SK-N-SH (cell line): ENCODE measurements around the gene FADS3. TPM values are rescaled to one million over a fixed set of nuclear protein-coding genes. Genes with fewer than 3 reads are reported as not detected.

ENCODE experiments used
- CTCF ChIA-PET: fragments of 300-600, 350-600 bp; formaldehyde crosslinking; extraction: SDS; loops from one replicate; lab custom pipeline; 2021; lab: Yijun Ruan, JAX
- POLR2A ChIA-PET: fragments of 350-600 bp; sonication (Branson Sonifier 250); formaldehyde crosslinking; extraction: SDS; loops from one replicate; lab custom pipeline; 2020; ENCODE audit warnings: antibody characterized with exemption, inconsistent platforms; lab: Yijun Ruan, JAX
- DNase-seq: peaks from one replicate; pipeline ENCODE4 v3.0.0; 2012
- H2AFZ ChIP-seq: fragments of 200-600 bp; sonication (generic); 2 replicates; pipeline ENCODE4 v1.8.1; 2016; ENCODE audit warnings: antibody characterized with exemption, mild to moderate bottlenecking, low read depth
- H3F3A ChIP-seq: fragments of 200-600 bp; sonication (generic); replicated peaks from 2 replicates; pipeline ENCODE3; 2016; ENCODE audit warnings: antibody characterized with exemption, mild to moderate bottlenecking; ENCODE audit not compliant: insufficient read depth
- H3K27ac ChIP-seq, 2 experiments: fragments of 200-500 bp in 1 of 2; fragments of 200-600 bp in 1 of 2; sonication (Bioruptor generic) in 1 of 2; sonication (generic), shearing (Covaris generic) in 1 of 2; 2 replicates each; pipeline versions ENCODE4 v1.5.1 to v1.6.1; 2014 to 2016; ENCODE audit warnings: low read depth in 2 of 2, inconsistent platforms in 1 of 2, low read length in 1 of 2, mild to moderate bottlenecking in 1 of 2, mixed read lengths in 1 of 2
- H3K27me3 ChIP-seq: fragments of 200-600 bp; sonication (generic), shearing (Covaris generic); 2 replicates; pipeline ENCODE4 v1.6.1; 2016; ENCODE audit warnings: mixed run types; ENCODE audit not compliant: insufficient read depth
- H3K36me3 ChIP-seq, 2 experiments: fragments of 200-500 bp in 1 of 2; fragments of 200-600 bp in 1 of 2; sonication (Bioruptor generic) in 1 of 2; sonication (generic) in 1 of 2; replicated peaks in 1 of 2; 2 replicates each; pipeline versions ENCODE3 to v1.5.1; 2014 to 2016; ENCODE audit warnings: low read length in 1 of 2, mild to moderate bottlenecking in 1 of 2; ENCODE audit not compliant: insufficient read depth in 2 of 2, control insufficient read depth in 1 of 2
- H3K4me1 ChIP-seq, 2 experiments: fragments of 200-500 bp in 1 of 2; fragments of 200-600 bp in 1 of 2; sonication (Bioruptor generic) in 1 of 2; sonication (generic), shearing (Covaris generic) in 1 of 2; 2 replicates each; pipeline versions ENCODE4 v1.5.1 to v1.6.1; 2014 to 2016; ENCODE audit warnings: low read depth in 1 of 2, low read length in 1 of 2, mixed run types in 1 of 2; ENCODE audit not compliant: insufficient read depth in 2 of 2, control insufficient read depth in 1 of 2
- H3K4me2 ChIP-seq: fragments of 200-600 bp; sonication (generic), shearing (Covaris generic); 2 replicates; pipeline ENCODE4 v1.6.1; 2017; ENCODE audit warnings: mixed run types
- H3K4me3 ChIP-seq, 2 experiments: fragments of 200-500 bp in 1 of 2; fragments of 200-600 bp in 1 of 2; sonication (Bioruptor generic) in 1 of 2; sonication (generic), shearing (Covaris generic) in 1 of 2; 2 replicates each; pipeline versions ENCODE4 v1.5.1 to v1.8.1; 2014 to 2016; ENCODE audit warnings: low read depth in 2 of 2, inconsistent platforms in 1 of 2, low read length in 1 of 2, mild to moderate bottlenecking in 1 of 2, mixed read lengths in 1 of 2, moderate library complexity in 1 of 2
- H3K79me2 ChIP-seq: fragments of 200-600 bp; sonication (generic); 2 replicates; pipeline ENCODE4 v1.8.1; 2017; ENCODE audit warnings: mild to moderate bottlenecking; ENCODE audit not compliant: insufficient read depth
- H3K9ac ChIP-seq: fragments of 200-600 bp; sonication (generic); 2 replicates; pipeline ENCODE4 v1.6.1; 2017; ENCODE audit warnings: mixed run types
- H3K9me2 ChIP-seq: fragments of 200-600 bp; sonication (generic); 2 replicates; pipeline ENCODE4 v1.6.1; 2017; ENCODE audit warnings: mixed run types
- H3K9me3 ChIP-seq: fragments of 200-600 bp; sonication (generic); 2 replicates; pipeline ENCODE4 v1.6.1; 2017; ENCODE audit warnings: mixed run types, mild to moderate bottlenecking, moderate library complexity
- H4K20me1 ChIP-seq: fragments of 200-600 bp; sonication (generic); 2 replicates; pipeline ENCODE4 v1.6.1; 2017; ENCODE audit warnings: mild to moderate bottlenecking, mixed run types; ENCODE audit not compliant: insufficient read depth
- FOSL2 ChIP-seq: IDR thresholded peaks from 2 replicates; pipeline ENCODE4 v1.4.0; 2012; ENCODE audit warnings: low read depth, mild to moderate bottlenecking, moderate library complexity, borderline replicate concordance
- FOXM1 ChIP-seq: IDR thresholded peaks from 2 replicates; pipeline ENCODE4 v1.4.0; 2012; ENCODE audit warnings: low read depth, mild to moderate bottlenecking
- GABPA ChIP-seq: IDR thresholded peaks from 2 replicates; pipeline ENCODE4 v1.4.0; 2012; ENCODE audit warnings: low read depth, mild to moderate bottlenecking
- JUND ChIP-seq: IDR thresholded peaks from 2 replicates; pipeline ENCODE4 v1.4.0; 2012
- MXI1 ChIP-seq: IDR thresholded peaks from 2 replicates; pipeline ENCODE4 v1.6.1; 2012; ENCODE audit warnings: mild to moderate bottlenecking, low read depth, low read length, improper control_type of control experiment
- NRF1 ChIP-seq: IDR thresholded peaks from 2 replicates; pipeline ENCODE4 v1.6.1; 2012; ENCODE audit warnings: low read depth, mild to moderate bottlenecking, low read length
- POLR2AphosphoS5 ChIP-seq: IDR thresholded peaks from 2 replicates; pipeline ENCODE4 v1.6.1; 2012; ENCODE audit warnings: low read depth, low read length
- RAD21 ChIP-seq: IDR thresholded peaks from 2 replicates; pipeline ENCODE4 v1.6.1; 2012; ENCODE audit warnings: mild to moderate bottlenecking, low read length
- RFX5 ChIP-seq: IDR thresholded peaks from 2 replicates; pipeline ENCODE4 v1.6.1; 2012; ENCODE audit warnings: mild to moderate bottlenecking, improper control_type of control experiment, low read length
- RXRA ChIP-seq: IDR thresholded peaks from 2 replicates; pipeline ENCODE4 v1.4.0; 2012; ENCODE audit warnings: low read depth, mild to moderate bottlenecking, borderline replicate concordance
- SMC3 ChIP-seq: IDR thresholded peaks from 2 replicates; pipeline ENCODE4 v1.6.1; 2012; ENCODE audit warnings: low read depth, low read length, improper control_type of control experiment
- TAF1 ChIP-seq: IDR thresholded peaks from 2 replicates; pipeline ENCODE4 v1.6.1; 2012; ENCODE audit warnings: low read depth, mild to moderate bottlenecking, low read length, moderate library complexity, borderline replicate concordance
- WGBS: methylation state at CpG from one replicate; pipeline ENCODE4 v1.1.6; 2017; ENCODE audit warnings: low lambda C conversion rate; 5-methylcytosine and 5-hydroxymethylcytosine counted together
- polyA plus RNA-seq, 3 experiments: library from polyadenylated mRNA; depleted of rRNA; stranded (reverse); fragments of >200 nt; gene quantifications; 2 replicates each; pipeline ENCODE4 v1.2.3, GENCODE V29; 2012
- TF ChIP-seq, protein P1 (sequence below): fragments of 150-350 bp; IDR thresholded peaks from 2 replicates; pipeline ENCODE4 v1.6.1; 2016; ENCODE audit warnings: mild to moderate bottlenecking, low read depth, low read length
- TF ChIP-seq, protein P2 (sequence below): IDR thresholded peaks from 2 replicates; pipeline ENCODE4; 2012
- TF ChIP-seq, protein P3 (sequence below): fragments of 150-350 bp; IDR thresholded peaks from 2 replicates; pipeline ENCODE4 v1.6.1; 2017; ENCODE audit warnings: antibody characterized with exemption, low read length, low read depth, borderline replicate concordance
- TF ChIP-seq, protein P4 (sequence below): IDR thresholded peaks from 2 replicates; pipeline ENCODE4 v1.4.0; 2012; ENCODE audit warnings: low read depth
- TF ChIP-seq, protein P5 (sequence below): fragments of 200-600 bp; sonication (generic); IDR thresholded peaks from 2 replicates; pipeline ENCODE4 v1.6.1; 2017; ENCODE audit warnings: antibody characterized with exemption, mild to moderate bottlenecking, moderate library complexity

The FADS3 gene
- polyA plus RNA-seq, 1 of the 3 experiments (the other 2 are of a cell fraction) = 93.3 TPM

DNA sequence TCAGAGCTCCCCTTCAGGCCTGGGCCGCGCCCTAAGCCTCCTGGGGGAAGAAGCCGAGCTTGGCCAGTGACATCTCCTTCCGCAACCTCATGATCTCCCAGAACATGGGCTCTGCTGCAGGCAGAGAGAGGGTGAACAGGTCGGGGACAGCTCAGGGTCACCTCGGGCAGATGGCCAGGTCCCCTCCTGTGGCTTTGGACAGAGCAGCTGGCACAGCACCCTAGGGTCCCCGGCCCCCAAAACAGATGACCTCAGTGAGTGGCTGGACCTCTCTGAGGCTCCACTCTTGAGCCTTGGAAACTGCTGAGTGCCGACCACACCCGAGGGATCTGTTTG, 6.9 kb upstream of the FADS3 start:
- 17% methylated on average over 2 of the region's 9 CpGs for WGBS
- TF ChIP-seq, protein P1, sequence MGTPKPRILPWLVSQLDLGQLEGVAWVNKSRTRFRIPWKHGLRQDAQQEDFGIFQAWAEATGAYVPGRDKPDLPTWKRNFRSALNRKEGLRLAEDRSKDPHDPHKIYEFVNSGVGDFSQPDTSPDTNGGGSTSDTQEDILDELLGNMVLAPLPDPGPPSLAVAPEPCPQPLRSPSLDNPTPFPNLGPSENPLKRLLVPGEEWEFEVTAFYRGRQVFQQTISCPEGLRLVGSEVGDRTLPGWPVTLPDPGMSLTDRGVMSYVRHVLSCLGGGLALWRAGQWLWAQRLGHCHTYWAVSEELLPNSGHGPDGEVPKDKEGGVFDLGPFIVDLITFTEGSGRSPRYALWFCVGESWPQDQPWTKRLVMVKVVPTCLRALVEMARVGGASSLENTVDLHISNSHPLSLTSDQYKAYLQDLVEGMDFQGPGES = no peak
- TF ChIP-seq POLR2AphosphoS5 = no peak
- TF ChIP-seq, protein P2, sequence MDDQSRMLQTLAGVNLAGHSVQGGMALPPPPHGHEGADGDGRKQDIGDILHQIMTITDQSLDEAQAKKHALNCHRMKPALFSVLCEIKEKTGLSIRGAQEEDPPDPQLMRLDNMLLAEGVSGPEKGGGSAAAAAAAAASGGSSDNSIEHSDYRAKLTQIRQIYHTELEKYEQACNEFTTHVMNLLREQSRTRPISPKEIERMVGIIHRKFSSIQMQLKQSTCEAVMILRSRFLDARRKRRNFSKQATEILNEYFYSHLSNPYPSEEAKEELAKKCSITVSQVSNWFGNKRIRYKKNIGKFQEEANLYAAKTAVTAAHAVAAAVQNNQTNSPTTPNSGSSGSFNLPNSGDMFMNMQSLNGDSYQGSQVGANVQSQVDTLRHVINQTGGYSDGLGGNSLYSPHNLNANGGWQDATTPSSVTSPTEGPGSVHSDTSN = no peak
- no peak for TF ChIP-seq FOXM1
- no peak for TF ChIP-seq MXI1
- TF ChIP-seq GABPA = no peak
- no peak for TF ChIP-seq TAF1
- no peak for TF ChIP-seq NRF1
- no peak for TF ChIP-seq FOSL2
- TF ChIP-seq RXRA = no peak
- TF ChIP-seq, protein P3, sequence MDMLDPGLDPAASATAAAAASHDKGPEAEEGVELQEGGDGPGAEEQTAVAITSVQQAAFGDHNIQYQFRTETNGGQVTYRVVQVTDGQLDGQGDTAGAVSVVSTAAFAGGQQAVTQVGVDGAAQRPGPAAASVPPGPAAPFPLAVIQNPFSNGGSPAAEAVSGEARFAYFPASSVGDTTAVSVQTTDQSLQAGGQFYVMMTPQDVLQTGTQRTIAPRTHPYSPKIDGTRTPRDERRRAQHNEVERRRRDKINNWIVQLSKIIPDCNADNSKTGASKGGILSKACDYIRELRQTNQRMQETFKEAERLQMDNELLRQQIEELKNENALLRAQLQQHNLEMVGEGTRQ = no peak
- no peak for TF ChIP-seq JUND
- Histone ChIP-seq H3K9me3 (no peaks in the 10 kb centered on the region), H3F3A (peaks cover 15% of the 10 kb centered on the region), H2AFZ (no peak overlapping the region), H3K27ac (no peak overlapping the region), H3K4me3 (no peak overlapping the region), H4K20me1 (no peaks in the 10 kb centered on the region), H3K4me1 (no peaks in the 10 kb centered on the region), H3K4me2 (no peak overlapping the region), H3K9ac (no peak overlapping the region), H3K79me2 (no peaks in the 10 kb centered on the region), H3K27me3 (no peaks in the 10 kb centered on the region), H3K36me3 (peaks cover 0 to 2% of the 10 kb centered on the region in 2 experiments), H3K9me2 (no peaks in the 10 kb centered on the region)
- no peak for DNase-seq
- ChIA-PET CTCF (interaction anchor here (0.7 to 12.1 kb wide), 52 partner anchors 8 to 480 kb away, joined by 3 to 543 read pairs (median 8); partner anchors contain the start of genes BEST1, FTH1 and RAB3IL1), POLR2A (interaction anchor here (2.1 to 3.2 kb wide), 2 partner anchors 69 to 184 kb away, joined by 5 to 11 read pairs; partner anchors contain the start of gene FTH1)

DNA sequence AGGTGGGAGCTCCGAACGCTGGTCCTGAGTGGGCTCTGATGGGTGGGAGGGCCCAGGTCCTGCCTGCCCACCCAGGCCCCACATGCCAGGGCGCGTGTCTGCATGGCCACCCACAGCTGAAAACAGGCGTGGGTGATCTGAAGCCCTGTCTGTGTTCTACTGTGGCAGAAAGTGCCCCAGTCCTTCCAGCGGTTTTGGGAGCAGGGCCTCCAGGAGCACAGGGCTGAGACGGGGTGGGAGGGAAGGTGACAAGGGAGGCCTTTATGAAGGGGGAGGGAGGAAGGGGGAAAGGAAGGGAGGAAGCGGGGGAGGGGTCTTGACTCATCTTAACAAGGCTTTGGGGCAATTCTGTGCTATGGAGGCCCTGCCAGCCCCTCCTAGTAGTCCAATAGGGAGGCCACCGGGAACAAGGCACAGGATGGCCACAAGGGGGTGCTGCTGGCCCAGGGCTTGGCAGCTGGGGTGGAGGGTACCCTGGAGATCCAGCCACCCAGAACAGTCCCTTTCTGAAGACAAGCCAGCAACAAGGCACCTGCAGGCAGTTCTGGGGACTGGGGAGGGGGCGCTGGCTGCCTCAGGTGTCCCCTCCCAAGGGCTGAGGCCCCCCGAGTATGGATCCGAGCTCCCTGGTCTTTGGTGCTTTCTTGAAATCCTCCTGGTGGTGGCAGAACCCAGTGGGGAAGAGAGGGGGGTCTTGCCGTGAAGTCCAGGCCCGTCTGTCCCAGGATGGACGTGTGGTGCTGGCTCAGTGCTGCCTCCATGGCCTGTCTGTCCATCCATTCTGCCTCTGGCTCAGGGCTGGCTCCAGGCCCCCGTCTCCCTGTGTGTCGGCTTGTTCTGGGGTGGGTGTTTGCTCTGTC, 6.3 kb upstream of the FADS3 start:
- Histone ChIP-seq H4K20me1 (no peaks in the 10 kb centered on the region), H3K4me3 (no peak overlapping the region; a peak in 1 of 4 replicates), H3K27ac (no peak overlapping the region), H2AFZ (no peak overlapping the region), H3K27me3 (no peaks in the 10 kb centered on the region), H3K4me2 (no peak overlapping the region), H3K9ac (no peak overlapping the region), H3K9me3 (no peaks in the 10 kb centered on the region), H3K4me1 (no peaks in the 10 kb centered on the region), H3F3A (peaks cover 21% of the 10 kb centered on the region), H3K36me3 (peaks cover 0 to 2% of the 10 kb centered on the region in 2 experiments), H3K9me2 (no peaks in the 10 kb centered on the region), H3K79me2 (no peaks in the 10 kb centered on the region)
- peak; percentile 95 for DNase-seq
- ChIA-PET POLR2A (interaction anchor here (0.6 to 3.2 kb wide), 4 partner anchors 20 to 184 kb away, joined by 3 to 11 read pairs (median 4); partner anchors contain the start of genes FTH1 and RAB3IL1), CTCF (interaction anchor here (0.6 to 12.1 kb wide), 54 partner anchors 11 to 480 kb away, joined by 3 to 543 read pairs (median 8); partner anchors contain the start of genes BEST1, FTH1, RAB3IL1 and TMEM258)
- 56% methylated on average over 7 of the region's 17 CpGs for WGBS
- TF ChIP-seq RFX5 = 0 out of 2 replicates have a peak, but pooled peaks have one; percentile 14
- TF ChIP-seq SMC3 = peak; percentile 97
- TF ChIP-seq, protein P4, sequence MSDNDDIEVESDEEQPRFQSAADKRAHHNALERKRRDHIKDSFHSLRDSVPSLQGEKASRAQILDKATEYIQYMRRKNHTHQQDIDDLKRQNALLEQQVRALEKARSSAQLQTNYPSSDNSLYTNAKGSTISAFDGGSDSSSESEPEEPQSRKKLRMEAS = no peak
- TF ChIP-seq, protein P5, sequence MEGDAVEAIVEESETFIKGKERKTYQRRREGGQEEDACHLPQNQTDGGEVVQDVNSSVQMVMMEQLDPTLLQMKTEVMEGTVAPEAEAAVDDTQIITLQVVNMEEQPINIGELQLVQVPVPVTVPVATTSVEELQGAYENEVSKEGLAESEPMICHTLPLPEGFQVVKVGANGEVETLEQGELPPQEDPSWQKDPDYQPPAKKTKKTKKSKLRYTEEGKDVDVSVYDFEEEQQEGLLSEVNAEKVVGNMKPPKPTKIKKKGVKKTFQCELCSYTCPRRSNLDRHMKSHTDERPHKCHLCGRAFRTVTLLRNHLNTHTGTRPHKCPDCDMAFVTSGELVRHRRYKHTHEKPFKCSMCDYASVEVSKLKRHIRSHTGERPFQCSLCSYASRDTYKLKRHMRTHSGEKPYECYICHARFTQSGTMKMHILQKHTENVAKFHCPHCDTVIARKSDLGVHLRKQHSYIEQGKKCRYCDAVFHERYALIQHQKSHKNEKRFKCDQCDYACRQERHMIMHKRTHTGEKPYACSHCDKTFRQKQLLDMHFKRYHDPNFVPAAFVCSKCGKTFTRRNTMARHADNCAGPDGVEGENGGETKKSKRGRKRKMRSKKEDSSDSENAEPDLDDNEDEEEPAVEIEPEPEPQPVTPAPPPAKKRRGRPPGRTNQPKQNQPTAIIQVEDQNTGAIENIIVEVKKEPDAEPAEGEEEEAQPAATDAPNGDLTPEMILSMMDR = peak; percentile 86
- TF ChIP-seq POLR2AphosphoS5 = no peak
- 0 out of 2 replicates have a peak, but pooled peaks have one; percentile 6 for TF ChIP-seq NRF1
- peak; percentile 91 for TF ChIP-seq RAD21
